ENCODE results near the gene SEMA6B. TPM values are rescaled to one million over a fixed set of nuclear protein-coding genes. Genes with fewer than 3 reads are reported as not detected.
A peak's percentile ranks its signal among the peaks of the same experiment; 100 is the strongest.

Gene SEMA6B
- total and polyA plus RNA-seq, 2 of the 8 experiments (the other 6 are each of a cell fraction or from before 2014, with no cell fraction given): 31.3 to 54.4 TPM

DNA sequence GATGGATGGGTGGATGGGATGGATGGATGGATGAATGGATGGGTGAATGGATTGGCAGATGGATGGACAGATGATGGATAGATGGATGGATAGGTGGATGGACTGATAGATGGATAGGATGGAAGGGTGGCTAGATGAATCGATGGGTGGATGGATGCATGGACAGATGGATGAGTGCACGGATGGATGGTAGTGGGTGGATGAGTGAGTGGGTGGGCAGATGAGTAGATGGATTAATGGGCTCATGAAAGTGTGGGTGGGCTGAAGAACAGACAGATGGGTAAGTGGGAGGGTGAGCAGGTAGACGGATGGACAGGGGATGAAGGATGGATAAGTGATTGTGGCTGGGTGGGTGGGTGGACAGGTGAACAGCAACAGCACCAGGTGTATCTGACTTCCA, 5.7 kb downstream of the SEMA6B start:
- Histone ChIP-seq H3K4me1 (replicated peaks in 1 of 4; ENCODE audit: control insufficient read depth in 3 of 4, insufficient read depth in 4 of 4, low read length in 3 of 4) (peaks cover 0 to 7% (median 3%) of the 10 kb centered on the region in 4 experiments; a peak in 4 of 7 replicates), H3K4ac (replicated peaks; ENCODE audit: insufficient read length, low read depth, low read length) (no peak overlapping the region), H3K9ac (replicated peaks in 1 of 4; ENCODE audit: extremely low read depth in 1 of 4, low read depth in 3 of 4, low read length in 3 of 4) (no peak overlapping the region), H3K79me2 (ENCODE audit: control insufficient read depth in 1 of 2, insufficient read depth in 2 of 2, low read length in 2 of 2) (no peaks in the 10 kb centered on the region), H2BK120ac (replicated peaks; ENCODE audit: low read depth, low read length) (no peak overlapping the region), H2AK5ac (ENCODE audit: low read depth, low read length) (no peak overlapping the region), H3K23me2 (ENCODE audit: low read depth, low read length) (peaks cover 10% of the 10 kb centered on the region; the same call in 1 of the 2 replicates), H3K27ac (ENCODE audit: low read depth, low read length) (no peak overlapping the region), H2BK5ac (ENCODE audit: low read depth, low read length) (no peak overlapping the region), H2BK15ac (ENCODE audit: low read length) (no peak overlapping the region), H2BK20ac (ENCODE audit: low read length) (no peak overlapping the region), H3K27me3 (replicated peaks in 1 of 4; ENCODE audit: control insufficient read depth in 3 of 4, extremely low read depth in 1 of 4, insufficient read depth in 3 of 4, low read length in 3 of 4) (no peaks in the 10 kb centered on the region), H3K18ac (ENCODE audit: extremely low read depth, low read length) (no peak overlapping the region), H3K56ac (replicated peaks; ENCODE audit: insufficient read length, low read depth, low read length) (peak overlapping the region; percentile 59), H3K36me3 (ENCODE audit: control insufficient read depth in 2 of 4, insufficient read depth in 4 of 4, low read length in 3 of 4) (peaks cover 9 to 41% (median 33%) of the 10 kb centered on the region in 4 experiments; a peak in 6 of 8 replicates), H3K14ac (ENCODE audit: insufficient read length) (no peak overlapping the region), H2AFZ (ENCODE audit: low read length) (no peak overlapping the region), H4K8ac (ENCODE audit: extremely low read depth, insufficient read depth, low read length) (no peak overlapping the region; the same call in 1 of the 2 replicates), H4K20me1 (replicated peaks in 1 of 2; ENCODE audit: control insufficient read depth in 1 of 2, insufficient read depth in 2 of 2, low read length in 2 of 2) (peaks cover 13 to 29% of the 10 kb centered on the region in 2 experiments), H4K91ac (replicated peaks; ENCODE audit: insufficient read length, low read length) (no peak overlapping the region), H2BK12ac (ENCODE audit: low read depth, low read length) (no peak overlapping the region), H3K4me3 (ENCODE audit: extremely low read depth in 1 of 4, insufficient read depth in 2 of 4, low read depth in 3 of 4, low read length in 4 of 4) (no peak overlapping the region), H3K79me1 (ENCODE audit: low read depth, low read length) (0 out of 2 replicates have a peak, but pooled peaks cover 2% of the 10 kb centered on the region), H3K9me3 (ENCODE audit: insufficient read depth in 2 of 2, low read depth in 1 of 2, low read length in 1 of 2) (no peaks in the 10 kb centered on the region), H4K5ac (ENCODE audit: insufficient read length, low read depth, low read length) (no peak overlapping the region), H3K23ac (ENCODE audit: insufficient read length) (no peak overlapping the region), H3K4me2 (ENCODE audit: insufficient read depth in 1 of 2, low read depth in 2 of 2, low read length in 2 of 2) (no peak overlapping the region)
- DNase-seq (ENCODE audit: low read depth in 1 of 2, low spot score in 2 of 2) (no peak), FAIRE-seq (no peak)
- TF ChIP-seq, protein P1, sequence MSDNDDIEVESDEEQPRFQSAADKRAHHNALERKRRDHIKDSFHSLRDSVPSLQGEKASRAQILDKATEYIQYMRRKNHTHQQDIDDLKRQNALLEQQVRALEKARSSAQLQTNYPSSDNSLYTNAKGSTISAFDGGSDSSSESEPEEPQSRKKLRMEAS (IDR thresholded peaks at IDR 0.05): no peak
- TF ChIP-seq BACH1 (IDR thresholded peaks at IDR 0.05; ENCODE audit: low read length): no peak
- no peak for TF ChIP-seq SP1 (IDR thresholded peaks at IDR 0.05; ENCODE audit: low read depth, low read length)
- TF ChIP-seq KDM1A (IDR thresholded peaks at IDR 0.05; ENCODE audit: borderline replicate concordance, low read length): no peak
- TF ChIP-seq PHF8 (conservative IDR thresholded peaks at IDR 0.05; ENCODE audit: low read depth, low read length): no peak
- TF ChIP-seq JUN (IDR thresholded peaks at IDR 0.05; ENCODE audit: low read depth, low read length): no peak
- no peak for TF ChIP-seq CHD2 (IDR thresholded peaks at IDR 0.05; ENCODE audit: low read length)
- TF ChIP-seq, protein P2, sequence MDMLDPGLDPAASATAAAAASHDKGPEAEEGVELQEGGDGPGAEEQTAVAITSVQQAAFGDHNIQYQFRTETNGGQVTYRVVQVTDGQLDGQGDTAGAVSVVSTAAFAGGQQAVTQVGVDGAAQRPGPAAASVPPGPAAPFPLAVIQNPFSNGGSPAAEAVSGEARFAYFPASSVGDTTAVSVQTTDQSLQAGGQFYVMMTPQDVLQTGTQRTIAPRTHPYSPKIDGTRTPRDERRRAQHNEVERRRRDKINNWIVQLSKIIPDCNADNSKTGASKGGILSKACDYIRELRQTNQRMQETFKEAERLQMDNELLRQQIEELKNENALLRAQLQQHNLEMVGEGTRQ (IDR thresholded peaks at IDR 0.05; ENCODE audit: low read length): no peak
- TF ChIP-seq CTBP2 (IDR thresholded peaks at IDR 0.05; ENCODE audit: borderline replicate concordance, insufficient read depth, insufficient read length, low read length): no peak
- TF ChIP-seq BCL11A (IDR thresholded peaks at IDR 0.05; ENCODE audit: low read depth in 2 of 2, low read length in 2 of 2): no peak
- CTCF ChIA-PET (ENCODE audit: partially characterized antibody): no interaction called here
- POLR2A ChIA-PET (ENCODE audit: partially characterized antibody): no interaction called here
- WGBS, 2 experiments (ENCODE audit: extremely low coverage in 1 of 2, insufficient coverage in 1 of 2, insufficient read length in 1 of 2, insufficient replicate concordance in 2 of 2, low coverage in 1 of 2, low lambda C conversion rate in 2 of 2, missing lambda C conversion rate in 1 of 2): 95% methylated on average over 3 of the region's 3 CpGs; no CpG with 5 or more reads in 1 of the 2 experiments

Measured in H1 (cell line).